Activated CD4-positive, alpha-beta T cell treated with anti-CD3 and anti-CD28 coated beads, Interleukin-2, Interleukin-4, amounts not matched to agents 100 ng/mL and 50 ng/mL, durations not matched to agents 16 hours and 8 hours (primary cell): ENCODE measurements around the gene WNK2.

Experiments
- DNase-seq: peaks from one replicate; pipeline ENCODE4 v3.0.0-alpha.2; 2020; ENCODE audit warnings: low spot score

WNK2 gene

DNA sequence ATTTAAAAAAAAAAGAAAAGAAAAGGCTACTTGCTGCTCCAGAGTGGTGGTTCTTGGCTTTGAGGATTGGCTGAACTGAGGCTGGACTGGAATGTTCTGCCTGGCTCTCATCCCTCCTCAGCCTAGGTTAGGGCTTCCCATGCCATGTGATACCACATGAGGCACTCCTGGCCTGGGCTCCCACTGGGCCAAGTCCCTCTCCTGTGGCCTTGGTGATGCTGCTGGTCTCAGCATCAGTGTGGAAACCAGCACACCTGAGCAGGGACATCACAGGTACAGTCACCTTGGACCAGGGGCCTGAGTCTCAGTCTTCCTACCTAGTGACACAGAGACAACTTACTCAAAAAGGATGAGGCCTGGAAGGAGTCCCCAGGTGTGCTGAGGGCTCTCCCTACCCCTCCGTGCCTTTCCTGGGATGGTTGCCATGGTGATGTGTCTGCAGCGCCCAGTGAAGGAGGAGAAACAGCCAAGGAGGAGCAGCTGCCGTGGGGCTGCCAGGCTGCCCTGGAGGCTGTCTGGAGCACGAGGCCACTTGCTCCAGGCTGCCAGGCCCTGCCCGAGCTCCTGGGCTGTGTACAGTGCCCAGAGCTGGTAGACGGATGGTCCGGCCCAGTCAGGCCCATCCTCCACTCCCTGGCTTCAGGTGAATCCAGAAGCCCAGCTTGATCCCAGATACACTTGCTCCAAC is 71.0 kb downstream of the WNK2 start:
- DNase-seq = no peak

DNA sequence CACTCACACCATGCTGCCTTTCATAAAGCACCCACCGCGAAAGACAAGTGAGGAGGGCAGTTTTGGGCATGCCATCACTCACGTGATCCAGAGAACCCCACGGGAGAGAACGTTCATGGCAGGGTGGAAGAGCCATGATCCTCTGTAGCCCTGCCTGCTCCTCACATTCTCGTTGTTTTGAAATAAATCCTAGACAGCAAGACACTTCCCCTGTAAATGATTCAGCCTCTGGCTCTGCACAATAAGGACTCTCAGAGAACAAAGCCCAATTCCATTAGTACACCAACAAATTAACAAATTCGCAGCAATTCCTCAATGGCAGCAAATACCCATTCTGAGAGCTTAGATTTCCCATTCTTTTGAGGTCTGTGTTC is 71.5 kb downstream of the WNK2 start:
- DNase-seq = no peak

DNA sequence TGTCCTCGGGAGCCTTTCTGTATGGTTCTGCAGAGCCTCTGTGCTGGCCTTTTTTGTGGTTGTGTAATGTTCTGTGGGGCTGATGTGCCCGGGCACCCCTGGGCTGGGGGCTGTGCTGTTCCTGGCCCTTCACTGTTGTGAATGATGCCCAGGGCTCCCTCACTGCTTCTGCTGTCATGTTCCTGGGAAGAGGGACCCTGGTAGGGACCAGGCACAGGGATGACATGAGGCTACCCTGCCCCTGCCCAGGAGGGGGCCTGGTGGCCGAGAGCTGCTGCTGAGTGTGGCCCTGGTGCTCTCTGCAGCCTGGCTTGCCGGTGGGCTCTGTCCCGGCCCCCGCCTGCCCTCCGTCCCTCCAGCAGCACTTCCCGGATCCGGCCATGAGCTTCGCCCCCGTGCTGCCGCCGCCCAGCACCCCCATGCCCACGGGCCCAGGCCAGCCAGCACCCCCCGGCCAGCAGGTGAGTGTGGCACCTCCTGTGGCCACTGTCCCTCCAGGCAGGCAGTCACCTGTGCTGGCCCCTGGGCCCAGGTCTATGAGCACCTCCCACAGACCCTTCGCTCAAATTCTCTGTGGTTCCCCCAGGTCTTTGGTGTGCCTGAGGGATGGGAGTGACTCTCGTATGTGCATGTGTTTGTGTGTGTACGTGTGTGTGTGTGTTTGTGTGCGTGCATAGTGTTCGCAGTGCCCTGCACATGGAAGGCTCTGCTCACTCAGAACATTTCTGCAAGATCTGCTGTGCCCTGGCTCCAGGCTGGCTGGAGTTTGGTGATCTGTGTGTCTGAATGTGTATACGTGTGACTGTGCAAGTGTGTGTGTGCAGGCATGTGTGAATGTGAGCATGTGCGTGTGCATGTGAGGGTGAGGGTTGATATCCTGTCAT is 72.3 kb downstream of the WNK2 start:
- DNase-seq = no peak

DNA sequence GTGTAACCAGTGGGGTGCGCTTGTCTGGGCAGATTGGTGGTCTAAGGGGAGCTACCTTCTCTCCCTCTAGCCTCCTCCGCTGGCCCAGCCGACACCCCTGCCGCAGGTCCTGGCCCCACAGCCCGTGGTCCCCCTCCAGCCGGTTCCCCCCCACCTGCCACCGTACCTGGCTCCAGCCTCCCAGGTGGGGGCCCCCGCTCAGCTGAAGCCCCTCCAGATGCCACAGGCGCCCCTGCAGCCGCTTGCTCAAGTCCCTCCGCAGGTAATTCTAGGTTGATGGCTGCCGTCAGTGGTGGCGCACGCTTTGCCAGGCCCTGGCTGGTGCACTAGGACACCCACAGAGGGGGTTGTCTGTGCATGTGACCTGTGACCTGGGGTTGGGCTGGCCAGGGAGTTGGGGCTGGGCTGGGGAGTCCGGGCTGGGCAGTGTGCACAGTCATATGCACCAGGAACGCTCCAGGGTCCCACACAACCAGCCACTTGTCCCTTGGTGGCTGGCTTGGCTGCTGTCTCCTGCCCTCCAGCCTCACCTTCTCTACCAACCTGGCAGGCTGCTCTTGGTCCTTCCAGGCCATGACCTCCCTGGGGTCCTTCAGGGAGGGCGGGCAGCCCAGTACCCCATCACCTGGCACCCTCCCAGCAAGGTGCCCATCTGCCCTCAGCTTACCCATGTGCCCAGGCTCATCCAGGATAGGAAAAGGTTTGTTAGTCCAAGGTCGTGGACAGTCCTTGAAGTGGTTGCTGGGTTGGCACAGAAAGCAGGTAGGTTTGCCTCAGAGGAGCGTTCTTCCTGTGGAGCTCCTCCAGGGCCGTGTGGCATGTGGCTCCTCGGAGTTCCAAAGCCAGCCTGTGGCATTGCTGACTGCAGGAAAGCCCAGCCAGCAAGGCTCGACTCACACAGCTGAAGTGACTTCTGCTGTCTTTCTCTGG is 73.2 kb downstream of the WNK2 start:
- DNase-seq = no peak

DNA sequence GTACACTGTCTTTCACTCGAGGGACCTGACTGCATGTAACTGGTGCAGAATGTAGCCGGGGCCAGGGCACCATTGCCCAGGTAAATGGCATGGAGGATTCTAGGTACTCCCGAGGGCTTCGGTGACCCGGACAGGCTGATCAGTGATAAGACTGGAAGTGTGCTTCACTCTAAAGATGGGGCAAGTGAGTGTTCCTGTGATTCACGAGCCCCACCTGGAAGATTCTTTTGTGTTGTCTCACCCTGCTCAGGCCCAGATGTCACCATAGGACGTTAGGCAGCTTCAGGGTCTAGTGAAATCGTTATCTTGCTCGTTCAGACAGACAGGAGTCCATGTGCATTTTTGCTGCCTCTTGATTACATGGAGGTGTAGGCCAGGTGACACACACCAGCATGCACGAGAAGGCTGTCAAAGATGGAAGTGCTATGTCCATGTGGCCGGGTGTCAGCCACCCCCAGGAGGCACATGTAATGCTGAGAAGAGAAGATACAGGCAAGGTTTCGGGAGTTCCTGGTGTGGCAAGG is 73.9 kb downstream of the WNK2 start:
- DNase-seq = no peak

DNA sequence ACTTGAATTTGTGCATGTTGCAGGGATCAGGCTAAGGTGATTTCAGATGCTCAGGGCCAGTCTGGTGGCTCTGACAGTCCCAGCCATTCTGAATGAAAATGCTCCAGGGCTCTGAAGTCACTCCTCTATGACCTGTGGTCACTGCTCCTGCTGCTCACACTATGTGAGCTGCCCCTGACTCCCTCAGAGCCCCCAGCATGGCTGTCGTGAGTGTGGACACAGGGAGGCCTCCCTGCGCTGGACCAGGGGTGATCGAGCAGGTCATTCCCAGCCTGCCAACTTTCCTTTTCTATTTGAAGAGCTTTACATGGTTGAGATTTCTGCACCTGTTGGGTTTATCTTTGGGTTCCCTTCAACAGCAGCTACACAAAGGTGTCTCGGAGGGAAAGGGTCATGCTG is 74.5 kb downstream of the WNK2 start:
- no peak for DNase-seq

DNA sequence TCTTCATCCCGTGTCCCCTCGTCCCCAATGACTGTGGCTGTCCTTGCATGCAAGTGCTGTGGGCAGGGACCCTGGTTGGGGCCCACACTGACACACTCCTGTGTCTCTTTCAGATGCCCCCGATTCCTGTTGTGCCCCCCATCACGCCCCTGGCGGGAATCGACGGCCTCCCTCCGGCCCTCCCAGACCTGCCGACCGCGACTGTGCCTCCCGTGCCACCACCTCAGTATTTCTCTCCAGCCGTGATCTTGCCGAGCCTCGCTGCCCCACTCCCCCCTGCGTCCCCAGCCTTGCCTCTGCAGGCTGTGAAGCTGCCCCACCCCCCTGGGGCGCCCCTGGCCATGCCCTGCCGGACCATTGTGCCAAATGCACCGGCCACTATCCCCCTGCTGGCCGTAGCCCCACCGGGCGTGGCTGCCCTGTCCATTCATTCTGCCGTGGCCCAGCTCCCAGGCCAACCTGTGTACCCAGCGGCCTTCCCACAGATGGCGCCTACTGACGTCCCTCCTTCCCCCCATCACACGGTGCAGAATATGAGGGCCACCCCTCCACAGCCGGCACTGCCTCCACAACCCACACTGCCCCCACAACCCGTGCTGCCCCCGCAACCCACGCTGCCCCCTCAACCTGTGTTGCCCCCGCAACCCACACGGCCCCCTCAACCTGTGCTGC is 75.0 kb downstream of the WNK2 start:
- DNase-seq = no peak

DNA sequence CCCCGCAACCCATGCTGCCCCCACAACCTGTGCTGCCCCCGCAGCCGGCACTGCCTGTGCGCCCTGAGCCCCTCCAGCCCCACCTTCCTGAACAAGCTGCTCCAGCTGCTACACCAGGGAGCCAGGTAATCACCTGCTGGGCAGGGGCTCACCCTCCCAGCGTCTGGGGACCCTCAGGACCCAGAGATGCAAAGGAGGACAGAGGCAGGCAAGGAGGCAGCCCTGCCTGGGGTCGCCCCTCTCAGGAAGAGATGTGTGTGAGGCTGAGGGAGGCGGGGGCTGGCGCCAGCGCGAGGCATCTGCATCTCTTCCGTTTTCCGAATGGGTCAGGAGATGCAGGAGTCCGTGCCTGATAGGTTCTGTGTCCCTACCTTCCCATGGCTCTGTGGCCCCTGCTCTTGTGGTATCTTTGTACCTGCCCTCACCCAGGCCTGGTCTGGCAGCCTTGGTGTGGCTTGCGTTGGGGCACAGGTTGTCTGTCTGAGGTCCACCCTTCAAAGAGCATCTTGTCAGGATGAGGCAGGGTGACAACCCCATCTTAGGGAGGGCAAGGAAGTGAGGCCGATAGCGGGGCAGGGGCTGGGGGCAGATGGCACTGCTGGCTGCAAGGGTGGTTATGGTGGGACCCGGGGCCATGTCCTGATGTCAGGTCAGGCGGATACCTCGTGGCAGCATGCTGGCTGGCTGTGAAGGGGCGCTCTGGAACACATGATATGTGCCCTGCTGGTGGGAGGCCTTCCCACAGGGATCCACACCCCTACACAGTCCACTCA is 75.7 kb downstream of the WNK2 start:
- no peak for DNase-seq

DNA sequence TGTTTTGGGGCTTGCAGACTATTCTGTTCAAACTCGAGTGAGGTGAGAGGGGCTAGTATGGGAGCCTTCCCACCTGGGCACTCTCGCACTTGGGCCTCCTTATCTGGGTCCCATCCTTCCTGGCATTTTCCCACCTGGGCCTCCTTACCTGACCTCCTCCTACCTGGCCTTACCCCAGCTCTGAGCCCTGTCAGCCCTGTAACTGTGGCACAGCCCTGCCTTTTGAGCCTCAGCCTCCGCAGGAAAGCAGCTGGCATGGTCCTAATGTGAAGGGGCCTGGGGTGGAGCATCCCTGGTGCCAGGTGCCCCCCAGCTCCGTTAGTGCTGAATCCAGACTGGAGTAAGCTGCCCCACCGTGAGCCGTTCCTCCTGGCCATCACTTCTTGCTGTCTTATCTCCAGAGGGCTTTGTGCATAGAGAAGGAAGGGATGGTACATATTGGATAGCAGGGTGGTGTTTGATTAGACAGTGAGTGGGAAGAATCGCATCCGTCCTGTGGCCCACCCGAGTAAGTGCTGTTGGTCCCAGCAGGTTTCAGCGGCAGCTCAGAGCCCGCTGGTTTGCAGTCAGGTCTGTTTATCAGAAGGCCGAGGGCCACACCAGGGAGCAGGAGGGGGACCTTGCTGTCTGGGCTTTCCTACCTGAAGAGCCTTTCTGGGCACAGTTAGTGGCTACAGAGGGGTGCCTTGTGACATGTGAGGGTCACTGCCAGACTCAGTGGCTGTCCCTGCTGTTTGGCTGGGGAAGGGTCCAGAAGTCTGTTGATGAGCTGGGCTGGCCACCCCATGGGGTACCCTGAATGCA is 76.5 kb downstream of the WNK2 start:
- no peak for DNase-seq

DNA sequence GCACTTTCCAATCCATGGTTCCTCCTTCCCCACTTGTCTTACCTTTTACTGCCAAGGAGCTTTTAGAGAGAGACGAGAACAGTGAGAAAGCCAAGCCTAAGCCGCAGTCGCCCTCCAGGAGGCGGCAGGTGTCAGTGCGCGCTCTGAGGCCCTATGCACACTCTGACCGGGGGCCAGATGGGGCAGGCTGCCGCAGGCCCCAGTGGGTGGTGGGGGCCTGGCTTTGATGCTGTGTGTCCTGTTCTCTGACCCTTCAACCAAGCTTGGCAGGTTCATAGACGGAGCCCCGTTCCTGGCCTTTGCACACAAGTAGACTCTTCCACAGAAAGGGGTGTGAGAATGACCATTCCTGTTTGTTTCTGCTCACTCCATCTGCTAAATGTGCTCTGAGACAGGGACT is 77.3 kb downstream of the WNK2 start:
- no peak for DNase-seq

DNA sequence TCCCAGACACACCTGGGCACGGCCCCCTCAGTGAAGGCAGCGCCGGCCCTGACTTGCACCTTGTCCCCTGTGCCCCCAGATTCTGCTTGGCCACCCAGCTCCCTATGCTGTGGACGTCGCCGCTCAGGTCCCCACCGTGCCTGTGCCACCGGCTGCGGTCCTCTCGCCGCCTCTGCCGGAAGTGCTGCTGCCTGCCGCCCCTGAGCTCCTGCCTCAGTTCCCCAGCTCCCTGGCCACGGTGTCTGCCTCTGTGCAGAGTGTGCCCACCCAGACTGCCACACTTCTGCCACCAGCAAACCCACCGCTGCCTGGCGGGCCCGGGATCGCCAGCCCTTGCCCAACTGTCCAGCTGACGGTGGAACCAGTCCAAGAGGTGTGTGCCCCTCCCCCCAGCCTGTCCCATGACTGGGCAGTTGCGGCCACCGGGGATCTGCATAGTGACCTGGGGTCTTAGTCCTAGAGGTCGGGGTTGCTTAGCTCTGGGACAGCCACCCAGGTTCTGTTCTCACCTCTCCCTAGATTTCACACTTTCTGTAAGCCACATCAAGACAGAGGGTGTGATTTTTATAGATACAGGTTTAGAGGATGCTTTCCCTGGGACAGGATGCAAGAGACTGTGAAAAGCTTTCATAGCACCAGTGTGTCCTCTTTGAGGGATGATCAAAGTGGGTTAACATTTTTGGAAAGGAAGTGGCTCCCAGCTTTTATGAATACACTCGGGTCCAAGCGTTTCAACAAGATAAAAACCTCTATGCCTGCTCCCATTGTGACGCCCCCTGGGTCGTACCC is 78.0 kb downstream of the WNK2 start:
- no peak for DNase-seq

DNA sequence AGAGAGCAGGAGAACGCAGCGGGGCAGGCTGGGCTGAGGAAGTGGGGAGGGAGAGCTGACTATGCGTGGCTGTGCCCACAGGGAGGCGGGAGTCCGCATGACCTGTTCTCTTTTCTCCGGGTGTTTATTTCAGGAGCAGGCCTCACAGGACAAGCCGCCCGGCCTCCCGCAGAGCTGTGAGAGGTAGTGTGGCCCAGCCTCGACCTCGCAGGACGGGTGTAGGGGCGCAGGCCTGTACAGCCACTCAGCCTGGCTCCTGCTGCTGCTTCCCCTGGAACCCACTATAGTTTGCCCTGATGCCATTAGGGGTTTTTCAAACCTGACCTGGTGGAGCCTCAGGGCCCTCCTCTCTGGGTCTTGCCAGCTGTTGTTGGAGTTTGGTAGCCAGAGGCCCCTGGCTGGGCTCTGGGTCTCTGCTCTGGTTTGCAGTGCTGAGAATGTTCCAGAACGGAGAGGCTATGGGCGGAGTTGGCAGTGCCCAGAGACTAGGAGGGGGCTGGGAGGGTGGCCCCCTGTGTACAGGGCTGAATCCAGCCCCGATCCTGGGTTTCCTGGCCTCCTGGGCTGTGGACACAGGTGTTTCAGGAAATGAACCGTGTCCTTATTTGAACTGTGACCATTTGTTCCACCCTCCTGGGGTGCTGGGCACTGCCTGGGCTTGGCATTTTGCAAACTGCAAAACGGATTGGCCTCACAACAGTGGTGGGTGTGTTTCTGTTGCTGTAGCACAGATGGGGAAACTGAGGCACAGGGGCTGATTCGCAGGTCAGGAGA is 78.8 kb downstream of the WNK2 start:
- no peak for DNase-seq

DNA sequence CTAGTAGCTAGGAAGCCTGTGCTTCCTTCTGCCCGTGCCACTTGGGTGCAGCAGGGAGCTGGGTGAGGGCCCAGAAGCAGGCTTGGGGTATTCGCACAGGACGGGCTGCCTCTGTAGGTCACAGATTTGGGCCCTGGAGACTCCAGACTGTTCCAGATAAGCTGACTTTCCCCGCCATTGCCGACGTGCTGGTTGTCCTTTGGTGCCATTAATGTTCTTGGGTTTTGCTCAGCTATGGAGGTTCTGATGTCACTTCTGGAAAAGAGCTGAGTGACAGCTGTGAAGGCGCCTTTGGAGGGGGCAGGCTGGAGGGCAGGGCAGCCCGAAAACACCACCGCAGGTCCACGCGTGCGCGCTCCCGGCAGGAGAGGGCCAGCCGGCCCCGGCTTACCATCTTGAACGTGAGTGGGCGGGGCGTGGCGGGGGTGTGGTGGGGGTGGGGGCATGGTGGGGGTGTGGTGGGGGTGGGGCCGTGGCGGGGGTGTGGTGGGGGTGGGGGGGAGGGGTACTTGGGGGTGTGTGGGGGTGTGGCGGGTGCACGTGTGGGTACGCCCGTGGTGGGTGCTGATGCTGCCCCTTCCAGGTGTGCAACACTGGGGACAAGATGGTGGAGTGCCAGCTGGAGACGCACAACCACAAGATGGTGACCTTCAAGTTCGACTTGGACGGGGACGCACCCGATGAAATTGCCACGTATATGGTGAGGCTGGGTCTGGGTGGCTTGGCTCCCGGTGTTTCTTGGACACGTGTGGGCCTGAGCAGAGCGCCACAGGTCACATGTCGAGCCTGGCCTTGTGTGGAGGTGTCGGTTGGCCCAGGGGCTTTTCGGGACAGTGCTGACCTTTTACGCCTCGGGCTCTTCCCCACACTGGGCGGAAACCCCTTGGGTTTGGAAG is 79.6 kb downstream of the WNK2 start:
- no peak for DNase-seq

DNA sequence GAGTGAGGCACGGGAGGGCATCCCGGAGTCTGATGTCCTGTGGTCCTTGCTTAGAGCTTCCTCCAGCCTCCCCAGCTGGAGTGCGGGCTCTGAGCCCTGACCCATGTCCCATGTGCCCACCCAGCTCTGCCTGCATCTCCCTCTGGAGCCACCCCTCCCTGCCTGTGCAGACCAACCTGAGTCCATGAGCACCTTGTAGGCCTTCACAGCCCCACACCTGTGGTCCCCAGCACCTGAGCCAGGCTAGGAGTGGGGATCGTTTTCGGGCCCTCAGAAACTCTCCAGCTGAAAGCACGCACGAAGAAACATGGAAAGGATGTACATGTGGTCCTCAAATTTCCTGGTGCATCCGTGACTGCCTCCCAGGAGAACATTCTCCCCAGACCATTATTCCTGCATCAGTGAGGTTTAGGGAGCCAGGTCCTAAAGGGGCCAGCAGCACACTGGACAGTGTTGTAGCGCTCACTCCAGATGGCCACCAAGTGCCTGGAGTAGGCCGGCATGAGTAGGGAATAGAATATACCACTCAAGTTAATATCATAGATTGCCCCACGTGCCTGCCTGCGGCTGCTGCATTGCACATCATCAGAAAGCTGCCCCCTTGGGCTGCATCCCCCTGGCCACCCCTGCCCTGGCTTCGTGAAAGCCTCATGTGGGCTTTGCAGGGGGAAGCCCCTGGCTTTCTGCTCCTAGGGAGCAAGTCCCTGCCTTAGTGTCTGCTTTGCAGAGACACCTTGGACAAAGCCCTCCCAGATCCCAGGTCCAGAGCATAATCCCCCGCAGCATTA is 80.6 kb downstream of the WNK2 start:
- no peak for DNase-seq

DNA sequence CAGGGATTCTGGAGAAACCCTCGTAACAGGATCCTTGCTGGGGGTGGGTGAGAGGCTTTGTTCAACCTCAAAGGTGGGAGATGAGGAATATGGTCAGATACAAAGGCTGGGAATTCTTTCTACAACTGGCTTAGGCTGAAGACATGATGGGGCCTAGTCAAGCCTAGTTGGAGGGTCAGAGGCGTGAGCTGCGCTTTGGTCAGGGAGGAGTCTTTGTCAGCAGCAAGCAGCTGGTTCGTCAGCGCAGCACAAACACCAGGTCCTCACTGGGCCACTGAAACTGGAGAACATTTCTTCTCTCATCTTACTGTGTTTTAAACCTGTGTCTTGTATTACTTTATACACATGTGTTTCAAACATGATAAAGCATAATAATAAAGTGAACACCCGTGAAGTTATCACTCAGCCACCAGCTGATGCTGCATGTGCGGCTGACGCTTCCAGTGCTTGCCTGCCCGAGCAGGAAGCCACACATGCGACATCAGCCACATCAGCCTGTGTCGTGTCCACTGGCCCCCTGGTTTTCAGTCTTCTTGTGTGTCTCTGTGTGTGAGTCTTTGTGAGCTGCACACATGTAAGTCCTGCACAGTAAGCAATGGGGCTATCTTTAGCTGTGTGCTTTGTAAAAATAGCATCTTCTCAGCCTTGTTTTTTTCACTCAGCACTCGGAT is 81.5 kb downstream of the WNK2 start:
- DNase-seq = no peak

DNA sequence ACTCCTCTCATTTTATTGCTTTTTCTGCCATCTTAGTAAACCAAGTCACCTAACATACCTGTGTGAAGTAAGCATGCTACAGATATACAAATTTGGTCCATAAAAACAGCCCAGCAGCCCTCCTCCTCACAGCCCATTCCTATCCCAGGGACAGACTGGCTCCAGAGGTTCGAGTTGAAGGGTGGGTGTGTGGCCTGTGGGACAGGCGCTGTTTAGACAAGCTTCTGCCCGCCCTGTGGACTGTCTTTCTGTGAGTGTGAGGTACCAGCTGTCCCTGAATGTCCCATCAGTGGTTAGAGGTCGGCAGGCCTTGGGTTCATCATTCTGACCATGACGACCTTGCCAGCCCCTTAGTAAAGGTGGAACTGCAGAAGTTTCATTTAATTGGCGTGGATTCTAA is 82.0 kb downstream of the WNK2 start:
- DNase-seq = no peak
